Panc1 (cell line): ENCODE results near the gene EML5. TPM values are rescaled to one million over a fixed set of nuclear protein-coding genes. Genes with fewer than 3 reads are reported as not detected.
A peak's percentile ranks its signal among the peaks of the same experiment; 100 is the strongest.

Experiments
- ATAC-seq: fragments of 200-7000 bp; cut with Tn5 transposase; 2 replicates; pipeline ENCODE4 v1.9.1; 2020; ENCODE audit warnings: mild to moderate bottlenecking, moderate library complexity
- BruUV-seq: library from RNA; stranded (reverse); fragments of 400-500 nt; replicated peaks from 2 replicates; lab custom pipeline; 2021; lab: Mats Ljungman, UMichigan
- CTCF ChIA-PET: fragments of 300-600 bp; sonication (Branson Sonifier 250); formaldehyde crosslinking; loops from one replicate; lab custom pipeline; 2022; ENCODE audit warnings: antibody characterized with exemption; lab: Charles Lee
- POLR2A ChIA-PET: fragments of 300-600 bp; sonication (Branson Sonifier 250); formaldehyde crosslinking; loops from one replicate; lab custom pipeline; 2022; ENCODE audit warnings: antibody characterized with exemption; lab: Charles Lee
- DNase-seq: peaks from one replicate; pipeline ENCODE4 v3.0.0-alpha.2; 2010; ENCODE audit warnings: low read depth, low spot score
- H3K27ac ChIP-seq: 2 replicates; pipeline ENCODE4 v1.5.1; 2011; ENCODE audit warnings: mild to moderate bottlenecking, low read length, inconsistent platforms
- H3K27me3 ChIP-seq: fragments of 200-500 bp; sonication (Bioruptor generic); 2 replicates; pipeline ENCODE4 v1.6.0; 2014; ENCODE audit warnings: low read length, inconsistent platforms; ENCODE audit not compliant: control insufficient read depth, insufficient read depth
- H3K36me3 ChIP-seq: fragments of 200-500 bp; sonication (Bioruptor generic); 2 replicates; pipeline ENCODE4 v1.5.1; 2014; ENCODE audit warnings: inconsistent platforms, mild to moderate bottlenecking, low read length, moderate library complexity; ENCODE audit not compliant: control insufficient read depth, insufficient read depth
- H3K4me1 ChIP-seq: 2 replicates; pipeline ENCODE4 v1.5.1; 2011; ENCODE audit warnings: inconsistent platforms, mild to moderate bottlenecking, low read length, moderate library complexity; ENCODE audit not compliant: control insufficient read depth, insufficient read depth
- H3K4me3 ChIP-seq, 2 experiments: 2 replicates each; pipeline ENCODE4 v1.5.1; 2011 to 2012; ENCODE audit warnings: low read depth in 2 of 2, low read length in 2 of 2, mild to moderate bottlenecking in 2 of 2, inconsistent platforms in 1 of 2, moderate library complexity in 1 of 2
- H3K9me3 ChIP-seq: fragments of 200-500 bp; sonication (Bioruptor generic); 2 replicates; pipeline ENCODE4 v1.5.1; 2014; ENCODE audit warnings: low read depth, mild to moderate bottlenecking, inconsistent platforms, low read length, moderate library complexity; ENCODE audit not compliant: control insufficient read depth, insufficient read depth
- CTCF ChIP-seq: fragments of 450-650 bp; IDR thresholded peaks from 2 replicates; pipeline ENCODE4 v1.5.1; 2017; ENCODE audit warnings: mild to moderate bottlenecking
- POLR2AphosphoS5 ChIP-seq: IDR thresholded peaks from 2 replicates; pipeline ENCODE4 v1.6.1; 2012; ENCODE audit warnings: mild to moderate bottlenecking, low read depth, low read length, moderate library complexity
- REST ChIP-seq, 2 experiments: IDR thresholded peaks; 2 replicates each; pipeline ENCODE4 v1.6.1; 2011 to 2012; ENCODE audit warnings: low read depth in 2 of 2, control low read depth in 1 of 2, low read length in 1 of 2, mild to moderate bottlenecking in 1 of 2, moderate library complexity in 1 of 2; ENCODE audit not compliant: insufficient read depth in 1 of 2
- SIN3A ChIP-seq: IDR thresholded peaks from 2 replicates; pipeline ENCODE4 v1.6.1; 2012; ENCODE audit warnings: low read depth, mild to moderate bottlenecking, low read length, moderate library complexity, borderline replicate concordance; ENCODE audit not compliant: insufficient read depth
- TCF7L2 ChIP-seq: IDR thresholded peaks from 2 replicates; pipeline ENCODE4 v1.6.1; 2011; ENCODE audit warnings: mild to moderate bottlenecking, low read depth, low read length, inconsistent platforms
- in situ Hi-C: cut with HindIII; loops from 2 replicates; pipeline ENCODE4 v1.10.0; 2016; ENCODE audit warnings: low sequenced_read_pairs, low pct_unique_long_range_greater_than_20kb
- intact Hi-C: fragments of 100-400 bp; cut with micrococcal nuclease; formaldehyde crosslinking; loops from one replicate; pipeline ENCODE4 v1.10.0; 2022; ENCODE audit not compliant: unreplicated experiment
- total RNA-seq: library from RNA; stranded (reverse); gene quantifications from one replicate; pipeline ENCODE4 v1.2.1, GENCODE V29; 2021; ENCODE audit not compliant: unreplicated experiment

Gene EML5
- total RNA-seq, 1 experiment from 2014 or later, result 0.10 TPM

- ChIA-PET POLR2A (no interaction called here), CTCF (no interaction called here)
- DNase-seq (no peak), ATAC-seq (peak; percentile 18)
- Histone ChIP-seq H3K9me3 (no peaks in the 10 kb centered on the region), H3K27me3 (no peaks in the 10 kb centered on the region), H3K27ac (peak overlapping the region; percentile 85), H3K4me3 (peak overlapping the region; percentile 74 to 77), H3K36me3 (peaks cover 3% of the 10 kb centered on the region), H3K4me1 (peaks cover 7% of the 10 kb centered on the region)
- TF ChIP-seq POLR2AphosphoS5 (no peak), TCF7L2 (no peak), CTCF (no peak), REST (IDR thresholded peaks at IDR 0.05; ENCODE audit: insufficient read depth in 1 of 2, low read depth in 2 of 2, low read length in 1 of 2) (no peak), SIN3A (no peak)
- BruUV-seq, result no TSS peak
- in situ Hi-C loops (no loop called here), intact Hi-C loops (no loop called here)
These were observed 230.3 kb downstream of the EML5 start for GRCh38 chr14:88562532-88562830.

Other genes with a start within 250 kb of the EML5 start
- 15.0 TPM for gene PTPN21, start 237.9 kb downstream of the EML5 start, total RNA-seq
- gene ZC3H14, start 229.9 kb downstream of the EML5 start, total RNA-seq, result 57.1 TPM
- gene TTC8, start 31.7 kb upstream of the EML5 start, total RNA-seq, result 12.4 TPM